Peyer's patch (tissue), 4 donors: ENCODE data around the gene MICA.
"Not testable (repeated sequence)": the region's sequence is repeated elsewhere in the genome, so short reads cannot be mapped to it uniquely, and the experiment has no call there.

Experiments used
- CTCF ChIP-seq, 6 experiments: fragments of 450-650 bp in 4 of 6; fragments of 200-600 bp in 2 of 6; sonication (generic) in 1 of 6; IDR thresholded peaks; one replicate each; pipeline ENCODE4 v1.5.1; 2017 to 2019; ENCODE audit warnings: antibody characterized with exemption in 6 of 6, mild to moderate bottlenecking in 3 of 6, moderate library complexity in 1 of 6
- POLR2A ChIP-seq, 2 donors: fragments of 450-650 bp; IDR thresholded peaks; one replicate each; pipeline ENCODE4 v1.5.1; 2017; ENCODE audit warnings: antibody characterized with exemption in 2 of 2, mild to moderate bottlenecking in 2 of 2, moderate library complexity in 2 of 2

DNA sequence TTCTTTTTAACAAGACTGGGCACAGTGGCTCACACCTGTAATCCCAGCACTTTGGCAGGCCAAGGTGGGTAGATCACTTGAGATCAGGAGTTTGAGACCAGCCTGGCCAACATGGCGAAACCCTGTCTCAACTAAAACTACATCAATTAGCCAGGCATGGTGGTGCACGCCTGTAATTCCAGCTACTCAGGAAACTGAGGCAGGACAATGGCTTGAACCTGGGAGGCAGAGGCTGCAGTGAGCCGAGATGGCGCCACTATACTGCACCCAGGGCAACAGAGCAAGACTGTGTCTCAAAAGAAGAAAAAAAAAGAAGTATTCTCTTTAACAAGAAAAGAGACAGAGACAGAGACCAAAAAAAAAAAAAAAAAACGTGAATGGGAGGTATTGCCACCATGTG is 56.5 kb downstream of the MICA start:
- TF ChIP-seq CTCF, POLR2A (IDR thresholded peaks at IDR 0.05): not testable (repeated sequence)
